Ecto neural progenitor cell (in vitro differentiated cells): ENCODE measurements around the gene BOLA3.
A peak's percentile ranks its signal among the peaks of the same experiment; 100 is the strongest.
"Not testable (repeated sequence)": the region's sequence is repeated elsewhere in the genome, so short reads cannot be mapped to it uniquely, and the experiment has no call there.

Source experiments
- DNase-seq: peaks from one replicate; pipeline ENCODE4 v3.0.0-alpha.2; 2018; ENCODE audit warnings: low spot score

BOLA3 gene

GRCh38 chr2:74147727-74148456 is at the start of gene BOLA3:
TSS of gene BOLA3 (minus strand) at chr2:74147912. CDS start at chr2:74147874, 38 bp downstream.
- peak; percentile 93 for DNase-seq

GRCh38 chr2:74197049-74197448 is 49.3 kb upstream of the BOLA3 start:
- no peak for DNase-seq

- no peak for DNase-seq
Measured at GRCh38 chr2:74194799-74195198, 47.1 kb upstream of the BOLA3 start.

GRCh38 chr2:74191596-74192380 is 44.1 kb upstream of the BOLA3 start:
- no peak for DNase-seq

- no peak for DNase-seq
Measured at GRCh38 chr2:74188696-74189095, 41.0 kb upstream of the BOLA3 start.

GRCh38 chr2:74188018-74188601 is 40.4 kb upstream of the BOLA3 start:
- DNase-seq: no peak

GRCh38 chr2:74186706-74187105 is 39.0 kb upstream of the BOLA3 start:
- not testable (repeated sequence) for DNase-seq

GRCh38 chr2:74186038-74186437 is 38.3 kb upstream of the BOLA3 start:
- no peak for DNase-seq

GRCh38 chr2:74183878-74184277 is 36.2 kb upstream of the BOLA3 start:
- DNase-seq: no peak

- DNase-seq: no peak
Measured at GRCh38 chr2:74181739-74182138, 34.0 kb upstream of the BOLA3 start.

GRCh38 chr2:74179063-74179865 is 31.6 kb upstream of the BOLA3 start:
- peak; percentile 48 for DNase-seq

GRCh38 chr2:74178211-74179062 is 30.7 kb upstream of the BOLA3 start, which contains the start of gene MOB1A:
TSS of gene MOB1A (minus strand) at chr2:74178879. CDS start at chr2:74178674, 205 bp downstream.
- peak; percentile 98 for DNase-seq

GRCh38 chr2:74177696-74178095 is 30.0 kb upstream of the BOLA3 start:
- DNase-seq: no peak

- no peak for DNase-seq
Measured at GRCh38 chr2:74174909-74175308, 27.2 kb upstream of the BOLA3 start.

GRCh38 chr2:74168739-74169138 is 21.0 kb upstream of the BOLA3 start:
- no peak for DNase-seq

GRCh38 chr2:74164761-74165160 is 17.0 kb upstream of the BOLA3 start:
- DNase-seq: no peak

- DNase-seq: no peak
Measured at GRCh38 chr2:74162951-74163350, 15.2 kb upstream of the BOLA3 start.

- no peak for DNase-seq
Measured at GRCh38 chr2:74155830-74156229, 8.1 kb upstream of the BOLA3 start.

- DNase-seq: no peak
Measured at GRCh38 chr2:74152954-74153353, 5.2 kb upstream of the BOLA3 start.

GRCh38 chr2:74149570-74150319 is 2.0 kb upstream of the BOLA3 start:
- no peak for DNase-seq

- DNase-seq: no peak
Measured at GRCh38 chr2:74149247-74149525, 1.5 kb upstream of the BOLA3 start.
